GM10266 (cell line): ENCODE results near the gene AKR1C1.
"Not testable (repeated sequence)": the region's sequence is repeated elsewhere in the genome, so short reads cannot be mapped to it uniquely, and the experiment has no call there.

Experiments
- DNase-seq: peaks from one replicate; pipeline ENCODE4 v3.0.0; 2012; ENCODE audit errors: extremely low spot score
- CTCF ChIP-seq: IDR thresholded peaks from 2 replicates; pipeline ENCODE4 v1.5.1; 2012; ENCODE audit warnings: mild to moderate bottlenecking, low read depth; ENCODE audit not compliant: control insufficient read depth, insufficient read depth; ENCODE audit errors: missing control alignments

Gene AKR1C1

GRCh38 chr10:5002013-5002727, 39.0 kb downstream of the AKR1C1 start:
- DNase-seq, result no peak
- no peak for TF ChIP-seq CTCF

- DNase-seq, result not testable (repeated sequence)
These were observed 40.2 kb downstream of the AKR1C1 start, which contains the start of gene AKR1C2 for GRCh38 chr10:5003127-5004029. Gene AKR1C2, minus strand, starts transcription at chr10:5003857. Its CDS starts 22 bp downstream, at chr10:5003835.

- not testable (repeated sequence) for DNase-seq
These were observed 40.8 kb downstream of the AKR1C1 start for GRCh38 chr10:5004030-5004385.

- DNase-seq, result not testable (repeated sequence)
These were observed 41.3 kb downstream of the AKR1C1 start for GRCh38 chr10:5004501-5004900.

GRCh38 chr10:5008857-5009548, 45.8 kb downstream of the AKR1C1 start:
- DNase-seq, result not testable (repeated sequence)

- DNase-seq, result not testable (repeated sequence)
These were observed 46.8 kb downstream of the AKR1C1 start for GRCh38 chr10:5010043-5010442.

- DNase-seq, result not testable (repeated sequence)
These were observed 48.2 kb downstream of the AKR1C1 start for GRCh38 chr10:5011392-5011791.

GRCh38 chr10:5012595-5012994, 49.4 kb downstream of the AKR1C1 start:
- no peak for TF ChIP-seq CTCF
- no peak for DNase-seq

GRCh38 chr10:5013385-5013784, 50.2 kb downstream of the AKR1C1 start:
- no peak for TF ChIP-seq CTCF

GRCh38 chr10:5014200-5014910, 51.1 kb downstream of the AKR1C1 start:
- DNase-seq, result not testable (repeated sequence)

More at GRCh38 chr10:5013385-5013784, 50.2 kb downstream of the AKR1C1 start:
- DNase-seq, result no peak
